Gastrocnemius medialis (tissue), 4 donors: ENCODE data around the gene ACOT7.
"Not testable (repeated sequence)": the region's sequence is repeated elsewhere in the genome, so short reads cannot be mapped to it uniquely, and the experiment has no call there.

Source experiments
- CTCF ChIP-seq, 5 experiments: fragments of 450-650 bp in 3 of 5; fragments of 200-600 bp in 2 of 5; sonication (generic) in 2 of 5; IDR thresholded peaks in 4 of 5; conservative IDR thresholded peaks in 1 of 5; 1 replicate in 4 of 5; 2 replicates in 1 of 5; pipeline ENCODE4 v1.5.1; 2016 to 2019; ENCODE audit warnings: antibody characterized with exemption in 5 of 5, mild to moderate bottlenecking in 3 of 5, moderate library complexity in 3 of 5
- POLR2A ChIP-seq, 2 donors: fragments of 450-650 bp; IDR thresholded peaks; one replicate each; pipeline ENCODE4 v1.6.1; 2017; ENCODE audit warnings: antibody characterized with exemption in 2 of 2, mild to moderate bottlenecking in 2 of 2, moderate library complexity in 2 of 2

DNA sequence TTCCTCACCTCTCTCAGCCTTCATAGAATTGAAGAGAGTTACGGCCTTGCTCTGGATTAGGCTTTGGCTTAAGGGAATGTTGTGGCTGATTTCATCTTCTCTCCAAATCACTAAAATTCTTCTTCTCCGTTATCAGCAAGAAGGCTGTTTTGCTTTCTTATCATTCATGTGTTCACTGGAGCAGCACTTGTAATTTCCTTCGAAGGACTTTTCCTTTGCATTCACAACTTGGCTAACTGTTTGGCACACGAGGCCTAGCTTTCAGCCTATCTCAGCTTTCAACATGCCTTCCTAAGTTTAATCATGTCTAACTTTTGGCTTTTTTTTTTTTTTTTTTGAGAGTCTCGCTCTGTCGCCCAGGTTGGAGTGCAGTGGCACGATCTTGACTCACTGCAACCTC is 21.3 kb downstream of the ACOT7 start:
- TF ChIP-seq CTCF (IDR thresholded peaks at IDR 0.05 in 4 of 5, conservative IDR thresholded peaks at IDR 0.05 in 1 of 5); POLR2A (IDR thresholded peaks at IDR 0.05): not testable (repeated sequence)
